Chondrocyte (in vitro differentiated cells): Measurements from ENCODE around the gene SLC18A3. TPM values are rescaled to one million over a fixed set of nuclear protein-coding genes. Genes with fewer than 3 reads are reported as not detected.

Source experiments
- DNase-seq: peaks from one replicate; pipeline ENCODE4 v3.0.0; 2021; ENCODE audit warnings: mixed read lengths, low spot score
- H3K27ac Mint-ChIP-seq: one replicate; pipeline ENCODE4 v1.8.0; 2021; ENCODE audit warnings: mild to moderate bottlenecking, moderate library complexity, mixed read lengths; ENCODE audit not compliant: unreplicated experiment
- H3K27me3 Mint-ChIP-seq: 2 replicates; pipeline ENCODE4 v1.8.0; 2021; ENCODE audit warnings: low read depth, mixed read lengths
- H3K36me3 Mint-ChIP-seq: 2 replicates; pipeline ENCODE4 v1.8.0; 2021; ENCODE audit warnings: low read depth, mixed read lengths
- H3K4me1 Mint-ChIP-seq: 2 replicates; pipeline ENCODE4 v1.8.0; 2021; ENCODE audit warnings: low read depth, mild to moderate bottlenecking, mixed read lengths
- H3K4me3 Mint-ChIP-seq: one replicate; pipeline ENCODE4 v1.8.0; 2021; ENCODE audit warnings: mild to moderate bottlenecking, moderate library complexity, mixed read lengths; ENCODE audit not compliant: unreplicated experiment
- H3K9me3 Mint-ChIP-seq: 2 replicates; pipeline ENCODE4 v1.8.0; 2021; ENCODE audit warnings: low read depth, mixed read lengths
- total RNA-seq: library from RNA; stranded (reverse); gene quantifications from 3 replicates; pipeline ENCODE4 v1.2.1, GENCODE V29; 2021
- TF ChIP-seq, protein P1 (sequence below): fragments of 200-600 bp; sonication (generic); IDR thresholded peaks from 2 replicates; pipeline ENCODE4 v1.5.0; 2021; ENCODE audit warnings: antibody characterized with exemption, mild to moderate bottlenecking, moderate library complexity

SLC18A3 gene
- total RNA-seq, 1 donor from 2014 or later: not detected

GRCh38 chr10:49617121-49618020 is 7.3 kb downstream of the SLC18A3 start:
- Mint-ChIP-seq H3K9me3 (no peaks in the 10 kb centered on the region), H3K27me3 (peaks cover 73% of the 10 kb centered on the region), H3K27ac (no peak overlapping the region), H3K4me1 (peaks cover 10% of the 10 kb centered on the region), H3K36me3 (peaks cover under 1% of the 10 kb centered on the region), H3K4me3 (no peak overlapping the region)
- TF ChIP-seq, protein P1, sequence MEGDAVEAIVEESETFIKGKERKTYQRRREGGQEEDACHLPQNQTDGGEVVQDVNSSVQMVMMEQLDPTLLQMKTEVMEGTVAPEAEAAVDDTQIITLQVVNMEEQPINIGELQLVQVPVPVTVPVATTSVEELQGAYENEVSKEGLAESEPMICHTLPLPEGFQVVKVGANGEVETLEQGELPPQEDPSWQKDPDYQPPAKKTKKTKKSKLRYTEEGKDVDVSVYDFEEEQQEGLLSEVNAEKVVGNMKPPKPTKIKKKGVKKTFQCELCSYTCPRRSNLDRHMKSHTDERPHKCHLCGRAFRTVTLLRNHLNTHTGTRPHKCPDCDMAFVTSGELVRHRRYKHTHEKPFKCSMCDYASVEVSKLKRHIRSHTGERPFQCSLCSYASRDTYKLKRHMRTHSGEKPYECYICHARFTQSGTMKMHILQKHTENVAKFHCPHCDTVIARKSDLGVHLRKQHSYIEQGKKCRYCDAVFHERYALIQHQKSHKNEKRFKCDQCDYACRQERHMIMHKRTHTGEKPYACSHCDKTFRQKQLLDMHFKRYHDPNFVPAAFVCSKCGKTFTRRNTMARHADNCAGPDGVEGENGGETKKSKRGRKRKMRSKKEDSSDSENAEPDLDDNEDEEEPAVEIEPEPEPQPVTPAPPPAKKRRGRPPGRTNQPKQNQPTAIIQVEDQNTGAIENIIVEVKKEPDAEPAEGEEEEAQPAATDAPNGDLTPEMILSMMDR: no peak
- DNase-seq: peak; percentile 59

DNA sequence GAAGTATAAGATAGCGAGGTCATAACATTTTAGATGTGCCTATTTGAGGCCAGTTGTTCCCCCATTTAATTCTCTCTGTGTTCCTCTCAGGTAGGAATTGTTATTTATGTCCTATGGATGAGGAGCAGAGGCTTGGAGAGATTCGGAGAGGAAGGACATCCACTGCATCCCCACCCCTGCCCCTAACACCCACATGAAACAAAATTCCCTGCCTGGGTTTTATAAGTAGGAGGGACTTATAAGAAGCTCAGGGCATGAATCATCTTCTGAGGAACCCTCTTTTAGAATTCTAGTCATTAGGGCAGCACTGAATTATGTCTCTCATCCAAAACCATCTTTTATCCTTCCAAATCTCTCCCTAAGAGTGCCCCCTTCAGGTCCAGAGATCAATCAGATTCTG is 8.7 kb downstream of the SLC18A3 start:
- Mint-ChIP-seq H3K27ac (no peak overlapping the region), H3K36me3 (no peaks in the 10 kb centered on the region), H3K27me3 (peaks cover 68% of the 10 kb centered on the region), H3K9me3 (no peaks in the 10 kb centered on the region), H3K4me3 (no peak overlapping the region), H3K4me1 (peaks cover under 1% of the 10 kb centered on the region)
- TF ChIP-seq, protein P1: no peak
- no peak for DNase-seq

GRCh38 chr10:49619613-49620012 is 9.5 kb downstream of the SLC18A3 start:
- Mint-ChIP-seq H3K36me3 (no peaks in the 10 kb centered on the region), H3K4me3 (no peak overlapping the region), H3K4me1 (no peaks in the 10 kb centered on the region), H3K9me3 (no peaks in the 10 kb centered on the region), H3K27ac (no peak overlapping the region), H3K27me3 (peaks cover 70% of the 10 kb centered on the region)
- DNase-seq: peak; percentile 48
- TF ChIP-seq, protein P1: no peak

- H3K36me3 Mint-ChIP-seq: no peaks in the 10 kb centered on the region
- H3K4me1 Mint-ChIP-seq: no peaks in the 10 kb centered on the region
- DNase-seq: peak; percentile 57
- TF ChIP-seq, protein P1: no peak
- peaks cover 69% of the 10 kb centered on the region for H3K27me3 Mint-ChIP-seq
- H3K4me3 Mint-ChIP-seq: no peak overlapping the region
- no peak overlapping the region for H3K27ac Mint-ChIP-seq
- no peaks in the 10 kb centered on the region for H3K9me3 Mint-ChIP-seq
These were observed 10.2 kb downstream of the SLC18A3 start for GRCh38 chr10:49620286-49620810.

- peak; percentile 35 for DNase-seq
- H3K36me3 Mint-ChIP-seq: no peaks in the 10 kb centered on the region
- TF ChIP-seq, protein P1: no peak
These were observed 10.8 kb downstream of the SLC18A3 start for GRCh38 chr10:49620841-49621378.

More at GRCh38 chr10:49620841-49621378, 10.8 kb downstream of the SLC18A3 start:
- Mint-ChIP-seq H3K27ac (no peak overlapping the region), H3K4me3 (no peak overlapping the region), H3K9me3 (no peaks in the 10 kb centered on the region), H3K4me1 (no peaks in the 10 kb centered on the region), H3K27me3 (peaks cover 67% of the 10 kb centered on the region)
